ENCODE results near the gene ZNF784.

DNA sequence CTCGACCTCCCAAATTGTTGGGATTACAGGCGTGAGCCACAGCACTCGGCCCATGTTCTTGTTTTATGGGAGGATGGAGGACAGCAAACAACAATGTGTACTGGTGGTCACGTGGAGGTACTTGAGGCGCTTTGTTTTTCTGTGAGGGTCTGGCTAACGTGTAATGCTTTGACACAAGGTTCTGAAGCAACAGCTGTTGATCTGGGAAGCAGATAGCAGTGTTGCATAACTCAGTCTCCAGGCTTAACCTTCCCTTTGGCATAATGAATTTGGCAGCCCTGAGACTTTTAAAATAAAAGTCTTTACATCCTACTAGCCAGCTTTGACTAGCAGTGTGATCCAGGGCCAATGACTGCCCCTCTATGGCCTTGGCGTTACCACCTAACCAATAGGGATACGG is 9.5 kb upstream of the ZNF784 start:
- no peak for TF ChIP-seq ZFP3 (CRISPR knock-in tag; IDR thresholded peaks at IDR 0.05)
- no peak for TF ChIP-seq ZFP30 (CRISPR knock-in tag; IDR thresholded peaks at IDR 0.05)
- TF ChIP-seq, protein P1, sequence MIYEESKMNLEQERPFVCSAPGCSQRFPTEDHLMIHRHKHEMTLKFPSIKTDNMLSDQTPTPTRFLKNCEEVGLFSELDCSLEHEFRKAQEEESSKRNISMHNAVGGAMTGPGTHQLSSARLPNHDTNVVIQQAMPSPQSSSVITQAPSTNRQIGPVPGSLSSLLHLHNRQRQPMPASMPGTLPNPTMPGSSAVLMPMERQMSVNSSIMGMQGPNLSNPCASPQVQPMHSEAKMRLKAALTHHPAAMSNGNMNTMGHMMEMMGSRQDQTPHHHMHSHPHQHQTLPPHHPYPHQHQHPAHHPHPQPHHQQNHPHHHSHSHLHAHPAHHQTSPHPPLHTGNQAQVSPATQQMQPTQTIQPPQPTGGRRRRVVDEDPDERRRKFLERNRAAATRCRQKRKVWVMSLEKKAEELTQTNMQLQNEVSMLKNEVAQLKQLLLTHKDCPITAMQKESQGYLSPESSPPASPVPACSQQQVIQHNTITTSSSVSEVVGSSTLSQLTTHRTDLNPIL (CRISPR knock-in tag; IDR thresholded peaks at IDR 0.05; ENCODE audit: low read depth), result no peak
- TF ChIP-seq, protein P2, sequence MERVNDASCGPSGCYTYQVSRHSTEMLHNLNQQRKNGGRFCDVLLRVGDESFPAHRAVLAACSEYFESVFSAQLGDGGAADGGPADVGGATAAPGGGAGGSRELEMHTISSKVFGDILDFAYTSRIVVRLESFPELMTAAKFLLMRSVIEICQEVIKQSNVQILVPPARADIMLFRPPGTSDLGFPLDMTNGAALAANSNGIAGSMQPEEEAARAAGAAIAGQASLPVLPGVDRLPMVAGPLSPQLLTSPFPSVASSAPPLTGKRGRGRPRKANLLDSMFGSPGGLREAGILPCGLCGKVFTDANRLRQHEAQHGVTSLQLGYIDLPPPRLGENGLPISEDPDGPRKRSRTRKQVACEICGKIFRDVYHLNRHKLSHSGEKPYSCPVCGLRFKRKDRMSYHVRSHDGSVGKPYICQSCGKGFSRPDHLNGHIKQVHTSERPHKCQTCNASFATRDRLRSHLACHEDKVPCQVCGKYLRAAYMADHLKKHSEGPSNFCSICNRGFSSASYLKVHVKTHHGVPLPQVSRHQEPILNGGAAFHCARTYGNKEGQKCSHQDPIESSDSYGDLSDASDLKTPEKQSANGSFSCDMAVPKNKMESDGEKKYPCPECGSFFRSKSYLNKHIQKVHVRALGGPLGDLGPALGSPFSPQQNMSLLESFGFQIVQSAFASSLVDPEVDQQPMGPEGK (CRISPR knock-in tag; IDR thresholded peaks at IDR 0.05; ENCODE audit: borderline replicate concordance), result no peak
